Fibroblast of villous mesenchyme (primary cell): Measurements from ENCODE around the gene RABL3. TPM values are rescaled to one million over a fixed set of nuclear protein-coding genes. Genes with fewer than 3 reads are reported as not detected.

Experiments
- DNase-seq: peaks from one replicate; pipeline ENCODE4 v3.0.0-alpha.2; 2010; ENCODE audit warnings: low read depth
- H3K4me3 ChIP-seq: 2 replicates; pipeline ENCODE4 v1.5.1; 2011; ENCODE audit warnings: low read depth, mild to moderate bottlenecking, low read length
- CTCF ChIP-seq: IDR thresholded peaks from 2 replicates; pipeline ENCODE4 v1.5.1; 2012; ENCODE audit warnings: low read depth, mild to moderate bottlenecking, low read length; ENCODE audit not compliant: insufficient read depth
- total RNA-seq: library from RNA; depleted of rRNA; stranded (reverse); fragments of >200 nt; gene quantifications from 2 replicates; pipeline ENCODE4 v1.2.3, GENCODE V29; 2012

Gene RABL3
- total RNA-seq, 1 donor = 18.1 TPM

GRCh38 chr3:120661945-120662344 is 80.4 kb downstream of the RABL3 start:
- no peak for DNase-seq
- no peak overlapping the region for H3K4me3 ChIP-seq
- TF ChIP-seq CTCF = no peak

GRCh38 chr3:120661106-120661905 is 81.0 kb downstream of the RABL3 start:
- no peak overlapping the region for H3K4me3 ChIP-seq
- no peak for TF ChIP-seq CTCF
- DNase-seq = no peak

GRCh38 chr3:120659834-120660233 is 82.5 kb downstream of the RABL3 start:
- H3K4me3 ChIP-seq = no peak overlapping the region
- DNase-seq = no peak
- no peak for TF ChIP-seq CTCF

- no peak for DNase-seq
- no peak for TF ChIP-seq CTCF
- no peak overlapping the region for H3K4me3 ChIP-seq
Measured at GRCh38 chr3:120659285-120659684, 83.0 kb downstream of the RABL3 start.

GRCh38 chr3:120652896-120653545 is 89.3 kb downstream of the RABL3 start:
- DNase-seq = no peak
- no peak overlapping the region for H3K4me3 ChIP-seq
- TF ChIP-seq CTCF = no peak

- no peak for DNase-seq
- no peak overlapping the region for H3K4me3 ChIP-seq
- no peak for TF ChIP-seq CTCF
Measured at GRCh38 chr3:120652281-120652680, 90.0 kb downstream of the RABL3 start.
